ENCODE results near the gene SLC39A13.

Gene SLC39A13

DNA sequence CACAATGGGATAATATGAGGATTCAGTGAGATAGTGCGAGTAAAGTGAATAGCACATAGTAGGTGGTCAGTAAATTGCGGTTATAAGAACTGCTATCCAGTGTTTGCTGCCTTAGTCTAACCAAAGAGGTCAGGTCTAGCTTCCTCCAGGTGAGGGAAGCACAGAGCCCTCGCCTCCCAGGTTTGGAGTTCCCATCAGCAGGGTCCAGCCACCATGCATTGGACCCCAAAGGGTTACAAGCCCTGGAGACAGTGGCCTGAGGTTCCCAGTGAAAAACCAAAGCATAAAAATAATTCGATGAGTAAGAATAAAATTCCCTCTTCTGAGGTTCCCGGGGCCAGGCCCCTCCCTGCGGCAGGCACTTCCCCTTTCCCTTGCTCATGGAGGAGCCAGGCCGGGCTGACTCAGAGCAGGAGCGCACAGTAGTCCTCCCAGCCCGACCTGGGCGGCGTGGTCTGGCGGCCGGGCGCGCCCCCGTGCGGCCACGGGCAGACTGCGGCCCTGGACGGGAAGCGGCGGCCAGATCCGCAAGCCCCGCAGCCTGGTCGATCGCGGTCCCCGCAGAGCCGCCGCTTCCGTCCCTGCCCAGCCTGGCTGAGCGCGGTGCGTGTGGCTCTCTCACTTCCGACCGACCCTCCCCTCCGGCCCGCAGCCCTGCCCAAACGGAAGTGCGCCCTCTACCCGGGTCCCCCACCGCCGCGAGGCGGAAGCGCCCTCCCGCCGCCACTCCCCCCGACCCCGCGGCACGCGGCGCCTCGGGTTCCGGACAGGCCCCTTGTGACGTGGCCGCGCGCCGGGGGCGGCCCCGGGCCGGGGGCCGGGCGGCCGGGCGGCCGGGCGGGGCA, at the start of gene SLC39A13:
Gene SLC39A13, plus strand, starts transcription at position 845 of the 845 bp plus-strand sequence. CDS start 1,505 bp downstream, outside the sequence.
- peak; percentile 57 for DNase-seq

DNA sequence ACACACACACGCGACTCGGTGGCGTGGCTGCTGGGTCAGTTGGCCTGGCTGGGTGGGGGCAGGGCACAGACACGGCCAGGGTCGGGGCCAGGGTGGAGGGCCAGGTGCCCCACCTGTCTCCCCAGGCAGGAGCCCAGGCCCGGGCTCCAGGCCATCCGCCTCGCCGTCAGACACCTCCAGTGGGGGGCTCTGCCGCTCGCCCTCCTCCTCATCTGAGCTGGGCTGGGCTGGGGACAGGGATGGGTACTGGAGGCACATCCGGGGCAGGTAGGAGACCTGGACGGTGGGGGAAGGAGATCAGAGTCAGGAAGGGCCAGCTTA, 49.7 kb upstream of the SLC39A13 start:
- no peak for DNase-seq

DNA sequence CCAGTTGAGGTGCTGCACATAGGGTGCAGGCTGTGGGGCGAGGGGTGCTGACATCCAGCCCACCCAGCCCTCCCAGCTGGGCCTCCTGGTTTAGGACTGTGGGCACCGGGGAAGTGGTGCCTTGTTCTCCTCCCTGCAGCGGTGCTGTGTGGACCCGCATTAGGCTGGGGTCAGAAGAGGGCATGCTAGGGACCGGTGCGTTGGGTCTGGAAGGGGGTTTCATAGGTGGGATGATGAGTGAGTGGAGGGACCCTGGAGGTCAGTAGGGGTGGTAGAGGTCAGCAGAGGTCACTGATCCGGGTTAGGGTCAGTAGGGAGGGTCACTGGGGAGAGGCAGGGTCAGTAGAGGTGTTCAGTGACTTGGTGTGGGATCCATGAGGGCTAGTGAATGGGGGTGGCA, 49.2 kb upstream of the SLC39A13 start:
- no peak for DNase-seq

DNA sequence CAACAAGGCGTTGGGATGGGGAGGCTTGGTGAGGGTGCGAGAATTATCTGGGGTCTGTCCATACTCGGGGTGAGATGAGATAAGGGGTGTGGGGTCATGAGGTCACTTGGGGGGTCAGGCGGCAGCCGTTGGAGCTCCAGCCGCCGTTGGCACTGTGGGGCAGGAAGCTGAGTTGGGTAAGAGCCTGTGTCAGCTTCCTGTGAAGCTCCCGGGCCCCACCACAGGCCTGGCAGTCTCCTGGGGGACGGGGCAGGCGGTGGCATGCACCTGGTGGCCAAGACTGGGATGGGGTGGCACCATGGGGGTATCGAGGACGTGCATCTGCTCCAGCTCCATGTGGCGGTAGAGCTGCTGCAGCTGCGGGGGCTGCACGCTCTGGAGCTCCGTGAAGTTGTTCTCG, 48.8 kb upstream of the SLC39A13 start:
- DNase-seq: no peak

DNA sequence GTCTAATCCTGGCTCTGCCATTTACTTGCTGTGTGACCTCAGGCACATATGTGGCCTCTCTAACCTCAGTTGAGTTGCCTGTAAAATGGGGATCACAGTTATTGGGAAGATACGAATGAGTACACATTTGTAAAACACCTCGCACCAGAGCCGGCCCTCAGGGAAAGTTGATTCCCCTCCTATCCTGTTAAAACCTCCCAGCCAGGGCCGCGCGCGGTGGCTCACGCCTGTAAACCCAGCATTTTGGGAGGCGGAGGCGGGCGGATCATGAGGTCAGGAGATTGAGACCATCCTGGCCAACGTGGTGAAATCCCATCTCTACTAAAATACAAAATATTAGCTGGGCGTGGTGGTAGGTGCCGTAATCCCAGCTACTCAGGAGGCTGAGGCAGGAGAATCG, 48.0 kb upstream of the SLC39A13 start:
- DNase-seq: no peak

DNA sequence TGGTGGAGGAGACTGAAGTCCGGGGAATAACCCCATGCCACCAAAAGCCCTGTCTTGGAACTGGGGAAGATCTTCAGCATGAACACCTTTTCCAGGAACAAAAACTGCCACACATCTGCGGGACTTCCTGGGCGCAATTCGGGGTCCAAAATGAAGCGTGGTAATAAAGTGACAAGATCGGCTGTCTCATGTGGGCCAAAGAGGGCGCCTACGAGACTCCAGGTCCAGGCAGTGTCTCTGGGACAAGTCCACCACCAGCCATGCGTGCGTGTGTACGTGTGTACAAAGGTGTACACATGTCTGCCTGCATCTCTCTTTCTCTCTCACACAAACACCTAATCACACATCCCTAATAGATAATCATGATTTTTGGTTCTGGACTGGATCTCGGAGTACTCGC, 47.0 kb upstream of the SLC39A13 start:
- DNase-seq: no peak

DNA sequence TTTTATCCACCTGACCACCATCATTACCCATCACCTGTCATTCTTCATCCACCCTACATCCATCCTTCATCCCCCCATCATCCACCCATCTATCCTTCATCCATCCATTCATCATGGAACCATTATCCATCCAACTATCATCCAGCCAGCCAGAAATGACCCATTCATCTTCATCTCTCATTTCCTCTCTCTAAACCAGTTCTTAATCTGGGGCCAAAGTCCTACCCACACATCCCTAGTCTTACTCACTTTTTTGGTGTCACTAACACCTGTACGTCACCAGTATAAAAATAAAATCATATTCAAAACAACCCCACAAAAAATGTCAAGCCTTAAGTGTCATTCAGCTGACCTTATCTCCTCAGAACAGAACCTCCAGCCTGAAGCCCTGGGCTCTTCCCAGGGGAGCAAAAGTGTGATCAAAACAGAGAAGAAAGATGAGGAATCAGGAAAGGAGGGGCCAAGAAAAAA, 42.3 kb upstream of the SLC39A13 start:
- no peak for DNase-seq

DNA sequence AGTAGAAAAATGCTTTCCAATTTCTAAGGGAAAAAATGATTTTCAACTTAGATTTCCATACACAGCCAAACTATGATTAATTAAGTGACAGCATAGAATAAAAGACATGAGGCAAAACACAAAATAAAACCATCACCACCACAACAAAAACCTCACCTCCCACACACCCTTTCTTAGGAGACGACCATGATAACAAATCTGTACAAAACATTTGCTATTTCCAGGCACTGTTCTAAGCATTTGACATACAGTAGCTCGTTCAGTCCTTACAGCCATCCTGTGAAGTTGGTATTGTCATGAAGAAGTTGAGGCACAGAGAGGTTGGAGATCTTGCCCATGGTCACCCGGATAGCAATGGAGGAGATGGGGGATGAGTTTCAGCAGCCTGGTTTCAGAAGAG, 38.7 kb upstream of the SLC39A13 start:
- DNase-seq: no peak

DNA sequence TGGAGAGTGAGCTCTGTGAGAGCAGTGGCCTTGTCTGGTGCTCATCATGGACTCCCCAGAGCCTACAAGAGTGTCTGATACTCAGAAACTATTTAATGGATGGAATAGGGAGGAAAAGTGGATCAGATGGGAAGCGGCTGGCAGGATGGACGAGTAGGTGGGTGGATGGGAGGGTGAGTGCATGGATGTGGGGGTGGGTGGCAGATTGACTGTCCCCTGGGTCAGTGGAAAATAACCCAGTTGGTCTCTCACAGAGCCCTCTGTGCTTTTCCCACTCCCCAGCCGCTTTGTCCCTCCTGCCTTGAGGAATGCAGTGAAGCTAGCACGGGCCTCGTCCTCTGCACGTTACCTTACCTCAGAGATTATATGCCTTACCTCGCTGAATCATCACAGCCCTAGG, 36.0 kb upstream of the SLC39A13 start:
- no peak for DNase-seq

DNA sequence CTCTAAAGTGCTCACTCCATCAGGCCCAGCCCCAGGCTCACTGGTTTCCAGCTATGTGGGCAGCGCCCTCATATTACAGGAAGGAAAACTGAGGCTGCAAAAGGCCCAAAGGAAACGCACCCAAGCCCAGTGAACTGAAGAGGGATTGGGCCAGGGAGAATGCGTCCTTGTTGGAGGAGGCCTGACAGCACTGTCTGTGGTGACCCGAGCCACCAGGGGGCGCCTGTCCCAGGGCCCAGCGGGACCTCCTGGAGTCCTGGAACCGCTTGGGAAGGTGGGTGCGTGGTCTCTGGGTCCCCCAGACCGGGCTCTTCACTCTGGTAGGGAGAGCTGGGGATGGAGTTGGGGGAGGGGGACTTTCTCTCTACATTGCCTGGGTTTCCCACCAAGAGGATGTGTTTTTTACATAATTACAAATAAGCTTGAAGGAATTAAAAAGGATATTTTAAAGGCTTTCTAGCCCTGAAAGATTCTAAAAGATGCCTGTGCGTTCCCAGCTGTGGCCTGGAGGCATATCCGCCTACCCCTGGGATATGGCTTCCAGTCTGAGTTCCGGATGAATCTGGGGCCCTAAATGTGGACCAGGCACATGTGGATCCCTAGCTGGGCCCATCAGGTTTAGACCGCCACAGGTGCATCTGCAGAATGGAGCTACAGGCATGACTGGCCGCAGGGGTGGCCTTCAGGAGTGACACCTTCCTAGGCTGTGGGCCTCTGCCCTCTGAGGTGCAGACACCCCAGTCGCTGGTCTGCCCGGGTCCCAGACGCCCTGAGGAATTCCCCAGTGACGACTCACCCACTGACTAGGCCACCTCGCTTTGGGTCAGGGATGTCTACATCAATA, 34.3 kb upstream of the SLC39A13 start:
- DNase-seq: peak; percentile 33

DNA sequence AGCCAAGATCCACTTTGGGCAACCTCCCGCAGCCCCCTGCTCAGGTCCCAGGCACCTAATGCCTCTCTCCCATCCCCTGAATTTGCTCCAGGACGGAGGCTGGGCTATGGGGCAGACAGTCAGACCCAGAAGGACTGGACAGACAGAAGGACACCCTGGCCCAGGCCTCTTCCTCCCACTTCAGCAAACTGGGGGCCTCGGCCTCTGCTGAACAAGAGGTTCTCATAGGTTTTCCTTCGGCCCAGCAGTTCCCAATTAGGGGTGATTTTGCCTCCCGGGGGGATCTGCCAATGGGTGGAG, 33.7 kb upstream of the SLC39A13 start:
- no peak for DNase-seq

DNA sequence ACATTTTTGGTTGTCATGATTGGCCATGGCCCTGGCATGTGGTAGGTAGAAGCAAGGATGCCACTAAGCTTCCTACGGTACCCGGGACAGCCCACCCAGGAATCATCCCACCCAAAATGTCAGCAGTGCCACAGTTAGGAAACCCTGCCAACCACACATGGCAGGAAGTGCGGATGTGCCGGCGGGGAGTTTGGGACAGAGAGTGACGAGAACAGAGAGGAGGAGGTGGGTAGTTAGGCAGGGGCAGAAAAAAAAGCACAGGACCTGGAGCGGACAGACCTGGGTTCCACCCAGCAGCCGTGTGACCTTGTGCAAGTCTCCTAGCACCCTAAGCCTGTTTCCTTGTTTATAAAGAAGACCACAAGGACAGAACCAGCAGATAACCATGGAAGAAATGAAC, 33.4 kb upstream of the SLC39A13 start:
- DNase-seq: no peak

DNA sequence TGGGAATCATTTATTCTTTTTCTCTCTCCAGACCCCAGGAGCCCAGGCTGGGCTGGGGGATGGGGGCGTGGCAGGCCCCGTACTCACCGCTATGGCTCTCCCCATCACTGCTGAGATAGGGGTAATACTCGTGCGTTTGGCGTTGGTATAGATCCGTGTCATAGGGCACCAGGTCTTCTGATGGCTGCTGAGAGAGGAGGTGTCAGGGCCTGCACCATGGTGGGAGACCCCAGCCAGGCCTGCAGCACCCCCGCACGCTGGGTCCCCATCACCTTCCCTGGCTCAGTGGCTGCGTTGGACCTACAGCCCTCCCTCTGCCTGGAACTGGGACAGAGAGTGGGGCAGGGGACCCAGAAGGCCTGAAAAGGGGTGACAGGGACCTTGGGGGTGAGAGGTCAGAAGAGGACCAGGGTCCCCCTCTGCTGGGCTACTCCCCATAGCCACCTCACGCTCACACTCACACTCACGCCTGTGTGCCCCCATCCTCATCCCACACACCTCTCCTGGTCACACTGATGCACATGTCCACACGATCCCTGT, 32.8 kb upstream of the SLC39A13 start:
- no peak for DNase-seq

DNA sequence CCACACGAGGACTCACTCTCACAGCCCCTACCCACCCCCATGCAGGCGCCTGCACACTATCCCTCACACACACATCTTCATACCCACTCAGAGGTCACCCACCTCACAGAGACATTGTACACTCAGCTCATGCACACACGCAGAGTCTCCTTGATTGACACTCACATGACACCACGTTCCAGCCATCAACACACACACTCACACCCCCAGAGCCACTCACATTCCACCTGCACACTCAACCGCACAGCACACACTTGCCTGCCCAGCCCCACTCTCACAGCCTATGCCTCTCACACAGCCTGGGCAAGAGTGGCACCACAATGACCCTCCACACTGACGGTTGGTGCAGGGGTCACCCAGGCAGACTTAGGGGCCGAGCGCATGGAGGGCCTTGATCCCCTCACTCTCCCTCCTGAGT, 32.3 kb upstream of the SLC39A13 start:
- no peak for DNase-seq

DNA sequence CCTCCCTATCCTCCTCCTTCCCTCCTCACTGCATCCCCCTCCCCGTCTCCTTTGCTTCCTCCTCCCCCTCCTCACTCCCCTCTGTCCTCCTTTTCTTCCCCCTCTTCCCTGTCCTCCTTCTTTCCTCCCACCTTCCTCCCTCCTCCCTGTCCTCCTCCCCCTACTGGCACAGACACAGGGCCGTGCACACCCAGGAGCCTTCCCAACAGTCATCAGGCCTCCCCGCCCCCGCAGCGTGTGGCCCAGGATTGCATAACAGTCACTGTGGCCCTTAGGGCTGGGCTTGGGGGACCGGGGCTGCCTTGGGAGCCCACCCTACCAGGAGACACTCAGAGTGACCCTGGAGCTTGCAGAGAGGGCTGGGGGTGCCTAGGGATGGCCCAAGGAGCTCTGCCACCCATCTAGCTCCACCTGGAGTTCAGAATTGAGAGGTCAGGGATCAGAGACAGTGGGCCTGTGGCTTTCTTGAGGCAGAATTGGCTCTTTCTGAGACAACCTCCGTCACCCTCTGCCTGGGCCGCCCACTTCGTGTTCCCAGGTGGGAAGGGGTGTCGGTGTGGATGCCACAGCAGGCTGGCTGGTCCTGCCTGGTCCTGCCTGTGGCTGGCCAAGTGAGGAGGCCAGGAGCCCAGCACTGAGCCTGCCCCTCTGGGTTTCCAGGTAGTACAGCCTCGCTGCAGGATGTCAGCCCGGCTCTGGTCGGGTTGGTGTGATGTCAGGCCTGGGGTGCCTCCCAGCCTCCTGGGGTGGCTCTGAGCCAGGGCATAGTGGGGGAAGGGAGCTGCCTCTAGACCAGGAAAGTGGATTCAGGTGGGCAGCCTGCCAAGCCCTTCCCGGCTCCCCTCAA, 31.6 kb upstream of the SLC39A13 start:
- DNase-seq: no peak

DNA sequence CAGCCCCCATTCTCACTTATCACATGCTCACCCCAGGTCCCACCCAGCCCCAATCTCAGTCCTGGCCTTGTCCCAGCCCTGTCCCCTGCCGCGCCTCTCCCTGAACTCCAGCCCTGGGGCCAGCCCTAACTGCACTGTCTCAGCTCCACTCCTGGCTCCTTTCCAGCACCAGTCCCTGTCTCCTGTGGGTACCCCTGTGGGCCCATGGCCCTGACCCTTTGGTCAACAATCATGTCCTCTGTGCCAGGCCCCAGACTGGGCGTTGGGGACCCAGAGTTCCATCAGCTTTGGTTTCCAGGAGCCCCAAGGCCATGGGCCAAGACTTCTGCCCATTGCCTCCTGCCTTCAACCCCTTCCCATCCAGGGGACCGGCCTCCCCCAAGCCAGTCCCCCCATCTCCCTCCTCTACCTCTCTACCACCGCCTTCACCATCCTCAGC, 30.8 kb upstream of the SLC39A13 start:
- no peak for DNase-seq

DNA sequence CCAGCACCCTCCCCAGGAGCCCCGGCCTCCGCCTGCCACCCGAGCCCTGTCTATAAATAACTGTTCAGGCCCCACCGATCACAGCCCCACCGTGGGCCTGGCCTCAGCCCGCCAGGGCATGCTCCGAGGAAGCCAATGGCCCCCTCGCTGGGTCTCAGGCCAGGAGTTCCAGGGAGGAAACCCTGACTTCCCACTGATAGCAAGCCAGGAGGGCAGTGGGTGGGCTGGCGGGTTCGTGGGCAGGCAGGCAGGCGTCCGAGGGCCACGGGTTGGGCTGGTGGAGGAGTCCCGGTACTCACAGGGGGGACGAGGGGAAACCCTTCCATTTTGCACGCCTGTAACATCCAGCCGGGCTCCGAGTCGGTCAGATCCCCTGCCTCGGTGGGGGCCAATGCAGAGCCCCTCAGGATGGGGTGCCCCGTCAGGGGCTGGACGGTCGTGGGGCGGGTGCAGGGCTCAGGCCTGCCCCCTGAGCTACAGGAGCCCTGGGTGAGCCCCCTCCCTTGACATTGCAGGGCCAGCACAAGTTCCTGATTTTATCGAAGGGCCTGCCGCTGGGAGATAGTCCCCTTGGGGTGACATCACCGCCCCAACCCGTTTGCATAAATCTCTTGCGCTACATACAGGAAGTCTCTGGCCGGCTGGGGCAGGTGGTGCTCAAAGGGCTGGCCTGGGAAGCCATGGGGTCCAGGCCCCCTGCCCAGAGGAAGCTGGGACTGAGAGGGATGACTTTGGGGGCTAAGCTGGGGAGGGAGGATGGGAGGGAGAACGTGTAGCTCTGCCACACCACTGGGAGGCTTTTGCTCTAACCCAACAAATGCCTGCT, 30.2 kb upstream of the SLC39A13 start, which contains the start of gene SPI1:
Gene SPI1, minus strand, starts transcription at position 538 of the 826 bp plus-strand sequence. Its CDS starts 194 bp downstream, at position 344.
- DNase-seq: no peak

DNA sequence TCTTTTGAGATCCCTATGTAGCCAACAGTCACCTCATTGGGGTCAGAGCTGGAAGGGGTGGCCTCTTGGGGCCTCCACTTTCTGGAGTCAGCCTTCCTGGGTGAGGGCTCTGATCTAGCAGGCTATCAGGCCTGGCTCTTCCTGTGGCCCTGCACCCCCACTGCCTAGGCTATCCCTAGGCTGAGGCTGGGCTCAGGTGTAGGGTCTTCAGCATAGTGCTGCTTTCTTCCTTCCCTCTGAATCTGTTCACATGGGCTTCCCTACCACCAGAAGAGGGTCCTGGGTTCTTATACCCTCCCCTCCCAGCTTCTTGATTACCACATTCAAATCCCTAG, 29.6 kb upstream of the SLC39A13 start:
- no peak for DNase-seq

DNA sequence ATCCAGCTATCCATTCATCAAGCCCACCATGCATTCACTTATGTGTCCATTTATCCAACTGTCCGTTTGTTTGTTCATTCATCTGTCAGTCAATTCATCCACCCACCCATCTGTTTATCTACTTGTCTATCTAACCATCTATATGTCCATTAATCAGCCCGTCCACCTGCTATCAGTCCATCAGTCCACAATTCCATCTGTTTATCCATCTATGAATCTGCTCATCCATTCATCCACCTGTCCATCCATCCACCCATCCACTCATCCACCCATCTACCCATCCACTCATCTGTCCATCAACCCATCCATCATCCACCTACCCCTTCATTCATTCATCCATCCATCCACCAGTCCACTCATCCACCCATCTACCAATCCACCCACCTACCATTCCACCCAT, 29.1 kb upstream of the SLC39A13 start:
- DNase-seq: no peak

DNA sequence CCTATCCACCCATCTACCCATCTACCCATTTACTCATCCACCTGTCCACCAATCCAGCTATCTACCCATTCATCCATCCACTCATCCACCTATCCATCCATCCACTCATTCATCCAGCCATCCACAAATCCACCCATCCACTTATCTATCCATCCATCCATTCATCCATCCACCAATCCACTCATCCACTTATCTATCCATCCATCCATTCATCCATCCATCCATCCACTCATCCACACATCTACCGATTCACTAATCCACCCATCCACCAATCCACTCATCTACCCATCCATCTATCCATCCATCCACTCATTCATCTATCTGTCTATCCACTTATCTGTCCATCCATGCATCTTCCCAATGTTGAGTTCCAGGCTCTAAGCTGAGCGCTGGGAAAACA, 28.3 kb upstream of the SLC39A13 start:
- DNase-seq: no peak

DNA sequence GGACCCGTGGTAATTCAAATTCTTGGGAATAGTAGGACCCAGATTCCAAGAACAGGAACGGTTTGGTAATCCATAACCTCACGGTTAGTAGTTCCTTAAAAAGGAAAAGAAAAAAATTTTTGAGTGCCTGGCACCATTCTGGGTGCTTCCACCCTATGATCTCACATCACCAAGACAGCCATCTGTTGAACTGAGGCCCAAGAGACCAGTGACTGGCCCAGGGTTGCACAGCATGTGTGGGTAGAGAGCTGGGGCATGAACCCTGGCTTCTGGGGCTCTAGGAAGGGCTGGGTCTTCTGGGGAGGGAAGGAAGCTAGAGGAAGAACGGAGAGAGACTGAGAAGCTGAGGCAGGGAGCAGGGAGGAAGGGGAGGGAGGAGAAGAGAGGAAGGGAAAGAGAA, 25.3 kb upstream of the SLC39A13 start:
- no peak for DNase-seq

DNA sequence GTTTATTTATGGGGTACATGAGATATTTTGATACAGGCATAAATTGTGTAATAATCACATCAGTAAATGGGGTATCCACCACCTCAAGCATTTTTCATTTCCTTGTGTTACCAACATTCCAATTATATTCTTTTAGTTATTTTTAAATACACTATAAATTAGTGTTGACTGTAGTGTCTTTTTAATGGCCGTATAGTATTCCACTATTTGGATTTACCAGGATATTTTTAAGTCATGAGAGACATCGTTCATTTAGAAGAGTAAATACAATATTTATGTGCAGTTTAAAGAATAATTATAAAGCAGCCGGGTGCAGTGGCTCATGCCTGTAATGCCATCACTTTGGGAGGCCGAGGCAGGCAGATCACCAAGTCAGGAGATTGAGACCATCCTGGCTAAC, 23.9 kb upstream of the SLC39A13 start:
- no peak for DNase-seq
